ENCODE data around the gene KRTAP5-8. TPM values are rescaled to one million over a fixed set of nuclear protein-coding genes. Genes with fewer than 3 reads are reported as not detected.

KRTAP5-8 gene
- total and polyA plus RNA-seq, 2 donors (not counting 3 experiments of a cell fraction or from before 2014, with no cell fraction given): 0.17 TPM; not detected in 1

DNA sequence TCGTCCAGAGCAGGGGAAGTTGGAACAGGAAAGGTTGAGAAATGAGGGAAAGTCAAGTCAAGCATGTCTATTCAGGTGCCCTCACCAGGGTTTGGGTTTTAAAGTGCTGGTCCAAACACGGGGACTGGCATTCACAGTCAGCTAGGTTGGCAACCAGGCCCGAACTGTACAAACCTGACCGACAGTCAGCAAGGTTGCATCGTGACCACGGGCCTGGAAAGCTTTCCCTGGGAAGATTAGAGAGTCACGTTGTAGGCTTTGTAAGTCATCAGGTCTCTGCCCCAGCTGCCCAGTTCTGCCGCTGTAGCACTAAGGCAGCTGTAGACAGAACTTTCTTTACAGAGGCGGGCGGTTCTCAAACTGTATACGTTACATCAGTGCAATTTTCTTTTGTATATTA is 35.0 kb downstream of the KRTAP5-8 start:
- ChIA-PET POLR2A (no interaction called here), CTCF (interaction anchor here (3.5 kb wide), 1 partner anchor 9 kb away, joined by 15 read pairs; no protein-coding TSS in a partner anchor)
- H3K27ac ChIP-seq (ENCODE audit: insufficient read depth, low read depth, low read length): no peak overlapping the region
- H3K9me1 ChIP-seq (replicated peaks; ENCODE audit: control insufficient read depth, extremely low read depth, insufficient read depth, low read length): no peaks in the 10 kb centered on the region
- H3K4me3 ChIP-seq (replicated peaks in 1 of 3; ENCODE audit: insufficient read depth in 1 of 3, low read depth in 1 of 3, low read length in 3 of 3): no peak overlapping the region
- intact Hi-C loops (cut with micrococcal nuclease) (no loop called here), dilution Hi-C loops (cut with MboI; ENCODE audit: extremely low pct_ligation_motif_present, low sequenced_read_pairs) (no loop called here)
- peaks cover 0 to 2% of the 10 kb centered on the region in 2 experiments for H3K27me3 ChIP-seq (ENCODE audit: control insufficient read depth in 2 of 2, insufficient read depth in 2 of 2, low read length in 2 of 2)
- no peaks in the 10 kb centered on the region for H3K4me1 ChIP-seq (ENCODE audit: control insufficient read depth, extremely low read depth, insufficient read depth, low read length)
- H3K4me2 ChIP-seq (ENCODE audit: insufficient read depth, low read length): no peak overlapping the region
- FAIRE-seq: no peak
- H2AFZ ChIP-seq (ENCODE audit: low read depth, low read length): no peak overlapping the region
- TF ChIP-seq, protein P1, sequence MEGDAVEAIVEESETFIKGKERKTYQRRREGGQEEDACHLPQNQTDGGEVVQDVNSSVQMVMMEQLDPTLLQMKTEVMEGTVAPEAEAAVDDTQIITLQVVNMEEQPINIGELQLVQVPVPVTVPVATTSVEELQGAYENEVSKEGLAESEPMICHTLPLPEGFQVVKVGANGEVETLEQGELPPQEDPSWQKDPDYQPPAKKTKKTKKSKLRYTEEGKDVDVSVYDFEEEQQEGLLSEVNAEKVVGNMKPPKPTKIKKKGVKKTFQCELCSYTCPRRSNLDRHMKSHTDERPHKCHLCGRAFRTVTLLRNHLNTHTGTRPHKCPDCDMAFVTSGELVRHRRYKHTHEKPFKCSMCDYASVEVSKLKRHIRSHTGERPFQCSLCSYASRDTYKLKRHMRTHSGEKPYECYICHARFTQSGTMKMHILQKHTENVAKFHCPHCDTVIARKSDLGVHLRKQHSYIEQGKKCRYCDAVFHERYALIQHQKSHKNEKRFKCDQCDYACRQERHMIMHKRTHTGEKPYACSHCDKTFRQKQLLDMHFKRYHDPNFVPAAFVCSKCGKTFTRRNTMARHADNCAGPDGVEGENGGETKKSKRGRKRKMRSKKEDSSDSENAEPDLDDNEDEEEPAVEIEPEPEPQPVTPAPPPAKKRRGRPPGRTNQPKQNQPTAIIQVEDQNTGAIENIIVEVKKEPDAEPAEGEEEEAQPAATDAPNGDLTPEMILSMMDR (IDR thresholded peaks at IDR 0.05; ENCODE audit: extremely low read depth in 1 of 2, insufficient read depth in 1 of 2, low read depth in 1 of 2, low read length in 2 of 2): no peak
- TF ChIP-seq JUN (IDR thresholded peaks at IDR 0.05; ENCODE audit: borderline replicate concordance, insufficient read depth, insufficient read length, low read depth): no peak
- no peak for TF ChIP-seq POLR2AphosphoS5 (IDR thresholded peaks at IDR 0.05; ENCODE audit: insufficient read depth, low read depth, low read length)
- TF ChIP-seq FOS (IDR thresholded peaks at IDR 0.05; ENCODE audit: borderline replicate concordance, insufficient read depth, low read length): no peak
- TF ChIP-seq POLR2A (IDR thresholded peaks at IDR 0.05; ENCODE audit: low read depth, low read length): no peak
- TF ChIP-seq MYC (IDR thresholded peaks at IDR 0.05; ENCODE audit: low read depth, low read length): no peak
- no peak for TF ChIP-seq EZH2 (IDR thresholded peaks at IDR 0.05; ENCODE audit: borderline replicate concordance, low read depth, low read length, severe bottlenecking)
- no peak for TF ChIP-seq GATA2 (IDR thresholded peaks at IDR 0.05; ENCODE audit: insufficient read depth, insufficient read length, low read depth, low read length)
- TF ChIP-seq, protein P2, sequence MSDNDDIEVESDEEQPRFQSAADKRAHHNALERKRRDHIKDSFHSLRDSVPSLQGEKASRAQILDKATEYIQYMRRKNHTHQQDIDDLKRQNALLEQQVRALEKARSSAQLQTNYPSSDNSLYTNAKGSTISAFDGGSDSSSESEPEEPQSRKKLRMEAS (IDR thresholded peaks at IDR 0.05; ENCODE audit: insufficient read depth, insufficient read length): no peak
- BruUV-seq (replicated peaks): no TSS peak
- no peak overlapping the region for H3K9ac ChIP-seq (replicated peaks; ENCODE audit: extremely low read depth, insufficient read depth, low read length)
- H3K79me2 ChIP-seq (ENCODE audit: control insufficient read depth, insufficient read depth, low read length): no peaks in the 10 kb centered on the region
- H4K20me1 ChIP-seq (replicated peaks; ENCODE audit: control insufficient read depth, extremely low read depth, insufficient read depth, low read length): no peaks in the 10 kb centered on the region
- no peak for DNase-seq (ENCODE audit: low read depth, low spot score)
- H3K36me3 ChIP-seq (ENCODE audit: control insufficient read depth in 2 of 2, extremely low read depth in 1 of 2, insufficient read depth in 2 of 2, low read length in 2 of 2): no peaks in the 10 kb centered on the region
- no peaks in the 10 kb centered on the region for H3K9me3 ChIP-seq (replicated peaks; ENCODE audit: control insufficient read depth, insufficient read depth, low read length)
